MM.1S (cell line): ENCODE data around the gene CENPX.

Experiments used
- EZH2 ChIP-seq: fragments of 300-600 bp; sonication (generic); optimal IDR thresholded peaks from 2 replicates; pipeline ENCODE3; 2017; ENCODE audit warnings: low read depth, mild to moderate bottlenecking, antibody characterized with exemption, low read length, mixed read lengths
- EZH2phosphoT487 ChIP-seq: fragments of 300-600 bp; sonication (generic); IDR thresholded peaks from 2 replicates; pipeline ENCODE4 v1.6.1; 2018; ENCODE audit warnings: antibody characterized with exemption, low read length
- TF ChIP-seq, protein P1 (sequence below): fragments of 300-600 bp; sonication (generic); IDR thresholded peaks from 2 replicates; pipeline ENCODE4 v1.5.1; 2016; ENCODE audit warnings: antibody characterized with exemption, low read length, mixed read lengths

DNA sequence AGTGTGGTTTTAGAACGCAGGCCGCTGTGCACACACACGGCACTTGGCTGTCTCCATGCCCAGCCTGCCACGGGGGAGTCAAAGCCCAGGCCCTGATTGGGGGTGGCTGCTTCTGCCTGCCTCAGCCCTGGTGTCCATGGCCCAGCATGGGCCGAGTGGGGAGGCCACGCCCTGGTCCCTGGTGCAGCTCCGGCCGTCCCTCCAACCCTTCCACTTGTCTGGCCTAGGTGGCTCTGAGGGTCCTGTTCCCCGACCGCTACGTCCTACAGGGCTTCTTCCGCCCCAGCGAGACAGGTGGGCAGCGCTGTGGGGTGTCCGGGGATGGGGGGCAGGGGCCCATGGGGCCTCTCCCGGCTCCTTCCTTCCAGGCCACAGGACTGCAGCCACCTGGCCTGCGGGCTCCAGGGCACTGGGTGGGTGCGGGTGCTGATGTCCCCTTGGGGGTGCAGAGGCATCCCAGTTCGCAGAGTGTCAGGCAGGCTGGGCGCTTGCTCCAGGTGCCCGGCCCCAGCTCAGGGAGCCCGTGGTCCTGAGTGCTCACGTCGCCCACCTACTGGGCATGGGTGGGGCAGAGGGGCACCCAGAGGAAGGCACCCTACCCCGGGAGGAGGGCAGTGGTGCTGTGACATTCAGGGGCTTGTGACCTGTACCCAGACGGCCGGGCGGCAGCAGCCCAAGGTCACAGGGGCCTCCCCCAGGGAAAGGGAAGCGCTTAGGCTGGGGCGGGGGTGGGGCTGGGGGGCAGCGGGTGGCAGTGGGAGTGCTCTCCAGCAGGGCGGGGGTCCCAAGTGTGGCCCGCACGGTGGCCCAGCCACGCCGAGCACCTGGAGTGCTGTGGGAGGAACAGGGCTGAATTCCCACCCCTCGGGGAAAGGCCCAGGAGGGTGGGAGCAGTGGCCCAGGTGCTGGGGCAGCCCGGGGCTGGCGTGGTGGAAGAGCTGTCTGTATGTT lies 11.8 kb downstream of the CENPX start:
- TF ChIP-seq, protein P1, sequence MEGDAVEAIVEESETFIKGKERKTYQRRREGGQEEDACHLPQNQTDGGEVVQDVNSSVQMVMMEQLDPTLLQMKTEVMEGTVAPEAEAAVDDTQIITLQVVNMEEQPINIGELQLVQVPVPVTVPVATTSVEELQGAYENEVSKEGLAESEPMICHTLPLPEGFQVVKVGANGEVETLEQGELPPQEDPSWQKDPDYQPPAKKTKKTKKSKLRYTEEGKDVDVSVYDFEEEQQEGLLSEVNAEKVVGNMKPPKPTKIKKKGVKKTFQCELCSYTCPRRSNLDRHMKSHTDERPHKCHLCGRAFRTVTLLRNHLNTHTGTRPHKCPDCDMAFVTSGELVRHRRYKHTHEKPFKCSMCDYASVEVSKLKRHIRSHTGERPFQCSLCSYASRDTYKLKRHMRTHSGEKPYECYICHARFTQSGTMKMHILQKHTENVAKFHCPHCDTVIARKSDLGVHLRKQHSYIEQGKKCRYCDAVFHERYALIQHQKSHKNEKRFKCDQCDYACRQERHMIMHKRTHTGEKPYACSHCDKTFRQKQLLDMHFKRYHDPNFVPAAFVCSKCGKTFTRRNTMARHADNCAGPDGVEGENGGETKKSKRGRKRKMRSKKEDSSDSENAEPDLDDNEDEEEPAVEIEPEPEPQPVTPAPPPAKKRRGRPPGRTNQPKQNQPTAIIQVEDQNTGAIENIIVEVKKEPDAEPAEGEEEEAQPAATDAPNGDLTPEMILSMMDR, result no peak
- TF ChIP-seq EZH2, result no peak
- TF ChIP-seq EZH2phosphoT487, result no peak
